ENCODE data around the gene WFS1.

DNA sequence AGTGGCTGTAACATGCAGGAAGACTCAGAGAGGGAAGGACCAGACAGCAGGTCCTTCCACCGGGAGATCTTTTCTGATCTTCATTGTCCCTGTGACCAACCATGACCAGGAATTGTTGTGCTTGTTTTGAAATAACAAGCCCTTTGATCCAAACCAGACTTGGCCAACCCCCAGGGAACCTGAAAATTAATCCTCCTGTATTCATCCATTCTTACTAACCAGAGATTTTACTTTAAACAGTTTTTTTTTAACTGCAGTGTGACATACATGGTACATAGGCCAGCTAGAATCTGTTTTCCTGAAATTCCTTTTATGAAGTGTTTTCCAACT lies 4.0 kb downstream of the WFS1 start:
- no peak for TF ChIP-seq RFX5 (IDR thresholded peaks at IDR 0.05; ENCODE audit: low read depth, low read length)
- TF ChIP-seq, protein P1, sequence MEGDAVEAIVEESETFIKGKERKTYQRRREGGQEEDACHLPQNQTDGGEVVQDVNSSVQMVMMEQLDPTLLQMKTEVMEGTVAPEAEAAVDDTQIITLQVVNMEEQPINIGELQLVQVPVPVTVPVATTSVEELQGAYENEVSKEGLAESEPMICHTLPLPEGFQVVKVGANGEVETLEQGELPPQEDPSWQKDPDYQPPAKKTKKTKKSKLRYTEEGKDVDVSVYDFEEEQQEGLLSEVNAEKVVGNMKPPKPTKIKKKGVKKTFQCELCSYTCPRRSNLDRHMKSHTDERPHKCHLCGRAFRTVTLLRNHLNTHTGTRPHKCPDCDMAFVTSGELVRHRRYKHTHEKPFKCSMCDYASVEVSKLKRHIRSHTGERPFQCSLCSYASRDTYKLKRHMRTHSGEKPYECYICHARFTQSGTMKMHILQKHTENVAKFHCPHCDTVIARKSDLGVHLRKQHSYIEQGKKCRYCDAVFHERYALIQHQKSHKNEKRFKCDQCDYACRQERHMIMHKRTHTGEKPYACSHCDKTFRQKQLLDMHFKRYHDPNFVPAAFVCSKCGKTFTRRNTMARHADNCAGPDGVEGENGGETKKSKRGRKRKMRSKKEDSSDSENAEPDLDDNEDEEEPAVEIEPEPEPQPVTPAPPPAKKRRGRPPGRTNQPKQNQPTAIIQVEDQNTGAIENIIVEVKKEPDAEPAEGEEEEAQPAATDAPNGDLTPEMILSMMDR (conservative IDR thresholded peaks at IDR 0.05; ENCODE audit: low read depth, low read length) = no peak
- TF ChIP-seq POLR2A (IDR thresholded peaks at IDR 0.05; ENCODE audit: low read depth, low read length) = no peak
- TF ChIP-seq, protein P2, sequence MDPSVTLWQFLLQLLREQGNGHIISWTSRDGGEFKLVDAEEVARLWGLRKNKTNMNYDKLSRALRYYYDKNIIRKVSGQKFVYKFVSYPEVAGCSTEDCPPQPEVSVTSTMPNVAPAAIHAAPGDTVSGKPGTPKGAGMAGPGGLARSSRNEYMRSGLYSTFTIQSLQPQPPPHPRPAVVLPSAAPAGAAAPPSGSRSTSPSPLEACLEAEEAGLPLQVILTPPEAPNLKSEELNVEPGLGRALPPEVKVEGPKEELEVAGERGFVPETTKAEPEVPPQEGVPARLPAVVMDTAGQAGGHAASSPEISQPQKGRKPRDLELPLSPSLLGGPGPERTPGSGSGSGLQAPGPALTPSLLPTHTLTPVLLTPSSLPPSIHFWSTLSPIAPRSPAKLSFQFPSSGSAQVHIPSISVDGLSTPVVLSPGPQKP (IDR thresholded peaks at IDR 0.05; ENCODE audit: borderline replicate concordance, low read depth, low read length) = no peak
- TF ChIP-seq MXI1 (IDR thresholded peaks at IDR 0.05; ENCODE audit: borderline replicate concordance, low read depth, low read length) = no peak
- TF ChIP-seq CEBPB (IDR thresholded peaks at IDR 0.05; ENCODE audit: low read depth, low read length) = no peak
- TF ChIP-seq SMC3 (IDR thresholded peaks at IDR 0.05; ENCODE audit: low read depth, low read length) = no peak
- TF ChIP-seq NFE2L2 (IDR thresholded peaks at IDR 0.05; ENCODE audit: low read depth, low read length) = no peak
- no peak for TF ChIP-seq RAD21 (IDR thresholded peaks at IDR 0.05; ENCODE audit: low read length)
- no peak for TF ChIP-seq BHLHE40 (IDR thresholded peaks at IDR 0.05; ENCODE audit: low read depth, low read length)

Data from IMR-90 (cell line).